GM19328 (cell line): ENCODE data around the gene CIAO2B.
"Not testable (repeated sequence)": the region's sequence is repeated elsewhere in the genome, so short reads cannot be mapped to it uniquely, and the experiment has no call there.

Source experiments
- ATAC-seq: cut with Tn5 transposase; IDR thresholded peaks from one replicate; pipeline ENCODE4 v1.9.1; 2021; ENCODE audit warnings: mild to moderate bottlenecking, moderate library complexity; ENCODE audit not compliant: unreplicated experiment

CIAO2B gene

GRCh38 chr16:66934138-66934838 is at the start of gene CIAO2B:
TSS of gene CIAO2B (minus strand) at chr16:66934402. CDS start at chr16:66934364, 38 bp downstream.
- peak; percentile 79 for ATAC-seq

- no peak for ATAC-seq
These were observed 48.8 kb upstream of the CIAO2B start for GRCh38 chr16:66983033-66983432.

GRCh38 chr16:66979011-66979717 is 45.0 kb upstream of the CIAO2B start:
- ATAC-seq, result no peak

- no peak for ATAC-seq
These were observed 43.3 kb upstream of the CIAO2B start for GRCh38 chr16:66977341-66978113.

GRCh38 chr16:66976746-66977145 is 42.5 kb upstream of the CIAO2B start:
- ATAC-seq, result no peak

GRCh38 chr16:66975302-66975893 is 41.2 kb upstream of the CIAO2B start:
- no peak for ATAC-seq

GRCh38 chr16:66974932-66975246 is 40.7 kb upstream of the CIAO2B start:
- ATAC-seq, result not testable (repeated sequence)

GRCh38 chr16:66974156-66974931 is 40.1 kb upstream of the CIAO2B start:
- not testable (repeated sequence) for ATAC-seq

- ATAC-seq, result no peak
These were observed 39.5 kb upstream of the CIAO2B start for GRCh38 chr16:66973716-66974115.

GRCh38 chr16:66972983-66973382 is 38.8 kb upstream of the CIAO2B start:
- ATAC-seq, result no peak

GRCh38 chr16:66970775-66971720 is 36.8 kb upstream of the CIAO2B start:
- no peak for ATAC-seq

- no peak for ATAC-seq
These were observed 34.6 kb upstream of the CIAO2B start for GRCh38 chr16:66968847-66969246.

- ATAC-seq, result no peak
These were observed 29.8 kb upstream of the CIAO2B start for GRCh38 chr16:66964049-66964448.

- ATAC-seq, result no peak
These were observed 27.7 kb upstream of the CIAO2B start for GRCh38 chr16:66961914-66962313.

GRCh38 chr16:66961065-66961744 is 27.0 kb upstream of the CIAO2B start, which contains the start of gene CES3:
TSS of gene CES3 (plus strand) at chr16:66961266. CDS start at chr16:66961308, 42 bp downstream.
- no peak for ATAC-seq

GRCh38 chr16:66960270-66960669 is 26.1 kb upstream of the CIAO2B start:
- no peak for ATAC-seq

- no peak for ATAC-seq
These were observed 25.5 kb upstream of the CIAO2B start for GRCh38 chr16:66959704-66960161.

GRCh38 chr16:66958857-66959703 is 24.9 kb upstream of the CIAO2B start:
- no peak for ATAC-seq
